PFSK-1 (cell line): ENCODE measurements around the gene FGD3.

Source experiments
- FOXP2 ChIP-seq: optimal IDR thresholded peaks from 2 replicates; pipeline ENCODE3; 2011; ENCODE audit warnings: borderline replicate concordance, control low read depth, inconsistent platforms; ENCODE audit not compliant: insufficient read depth; ENCODE audit errors: extremely low read length, extremely low read depth
- POLR2AphosphoS5 ChIP-seq: IDR thresholded peaks from 2 replicates; pipeline ENCODE4 v1.6.1; 2012; ENCODE audit warnings: low read depth, mild to moderate bottlenecking, control low read depth, low read length, moderate library complexity
- REST ChIP-seq, 2 experiments: IDR thresholded peaks; 2 replicates each; pipeline versions ENCODE4 v1.6.1 to v1.8.0; 2011 to 2012; ENCODE audit warnings: low read depth in 2 of 2, low read length in 2 of 2, control low read depth in 1 of 2, inconsistent platforms in 1 of 2, mild to moderate bottlenecking in 1 of 2, moderate library complexity in 1 of 2; ENCODE audit not compliant: insufficient read depth in 1 of 2
- SIN3A ChIP-seq: IDR thresholded peaks from 2 replicates; pipeline ENCODE4 v1.6.1; 2012; ENCODE audit warnings: mild to moderate bottlenecking, low read length, moderate library complexity, borderline replicate concordance; ENCODE audit not compliant: insufficient read depth

- TF ChIP-seq POLR2AphosphoS5 (no peak), REST (IDR thresholded peaks at IDR 0.05; ENCODE audit: insufficient read depth in 1 of 2, low read depth in 2 of 2, low read length in 2 of 2) (no peak), SIN3A (no peak), FOXP2 (no peak)
Measured at GRCh38 chr9:93023521-93023815, 76.1 kb downstream of the FGD3 start.
